Measurements from ENCODE around the gene RHOA.

RHOA gene

GRCh38 chr3:49416867-49417266 is 5.1 kb upstream of the RHOA start:
- Histone ChIP-seq H3K9me3 (ENCODE audit: control insufficient read depth, insufficient read depth, low read depth, low read length) (no peaks in the 10 kb centered on the region), H3K36me3 (ENCODE audit: control insufficient read depth in 2 of 2, insufficient read depth in 1 of 2, low read length in 2 of 2) (peaks cover 0 to 31% of the 10 kb centered on the region in 2 experiments; a peak in 1 of 3 replicates), H3K4me3 (ENCODE audit: low read depth, low read length) (no peak overlapping the region), H3K27ac (ENCODE audit: extremely low read depth, low read depth, low read length) (no peak overlapping the region), H3K4me1 (ENCODE audit: control insufficient read depth, insufficient read depth, low read length) (peaks cover 4% of the 10 kb centered on the region; the same call in 1 of the 2 replicates)
- CTCF ChIA-PET = interaction anchor here (0.6 to 1.9 kb wide), 2 partner anchors 32 to 249 kb away, joined by 3 to 7 read pairs; no protein-coding TSS in a partner anchor
- TF ChIP-seq ZSCAN23 (tag by site-specific recombination; IDR thresholded peaks at IDR 0.05) (no peak), ZNF18 (tag by site-specific recombination; IDR thresholded peaks at IDR 0.05) (no peak), ZNF362 (tag by site-specific recombination; IDR thresholded peaks at IDR 0.05) (no peak), ZNF132 (tag by site-specific recombination; IDR thresholded peaks at IDR 0.05; ENCODE audit: borderline replicate concordance) (no peak), ZSCAN16 (tag by site-specific recombination; IDR thresholded peaks at IDR 0.05) (no peak), ZNF10 (tag by site-specific recombination; IDR thresholded peaks at IDR 0.05) (no peak), AEBP2 (tag by site-specific recombination; IDR thresholded peaks at IDR 0.05; ENCODE audit: borderline replicate concordance) (no peak), ZNF157 (tag by site-specific recombination; IDR thresholded peaks at IDR 0.05) (no peak), ZNF398 (tag by site-specific recombination; IDR thresholded peaks at IDR 0.05) (no peak), ZSCAN18 (tag by site-specific recombination; IDR thresholded peaks at IDR 0.05) (no peak)
- POLR2A ChIA-PET = interaction anchor here (0.9 to 1.8 kb wide), 2 partner anchors 12 to 32 kb away, joined by 3 to 5 read pairs; partner anchors contain the start of gene NICN1

GRCh38 chr3:49415931-49416601 is 4.3 kb upstream of the RHOA start:
- H3K27ac ChIP-seq (ENCODE audit: extremely low read depth, low read depth, low read length) = no peak overlapping the region
- ChIA-PET POLR2A (interaction anchor here (1.3 to 1.8 kb wide), 2 partner anchors 13 to 33 kb away, joined by 5 to 8 read pairs; partner anchors contain the start of gene NICN1), CTCF (interaction anchor here (0.8 to 1.9 kb wide), 2 partner anchors 33 to 95 kb away, joined by 5 to 7 read pairs; no protein-coding TSS in a partner anchor)
- peaks cover 0 to 31% of the 10 kb centered on the region in 2 experiments; a peak in 1 of 3 replicates for H3K36me3 ChIP-seq (ENCODE audit: control insufficient read depth in 2 of 2, insufficient read depth in 1 of 2, low read length in 2 of 2)
- peaks cover 4% of the 10 kb centered on the region; the same call in 1 of the 2 replicates for H3K4me1 ChIP-seq (ENCODE audit: control insufficient read depth, insufficient read depth, low read length)
- H3K4me3 ChIP-seq (ENCODE audit: low read depth, low read length) = no peak overlapping the region
- no peak for TF ChIP-seq ZNF391 (tag by site-specific recombination; IDR thresholded peaks at IDR 0.05; ENCODE audit: borderline replicate concordance, low read depth)
- no peak for TF ChIP-seq ZNF157 (tag by site-specific recombination; IDR thresholded peaks at IDR 0.05)
- TF ChIP-seq ZBTB20 (tag by site-specific recombination; IDR thresholded peaks at IDR 0.05) = peak; percentile 74
- H3K9me3 ChIP-seq (ENCODE audit: control insufficient read depth, insufficient read depth, low read depth, low read length) = no peaks in the 10 kb centered on the region

All from HEK293 (cell line).